Brain microvascular endothelial cell (primary cell): ENCODE data around the gene REEP6.

Experiments used
- DNase-seq: peaks from one replicate; pipeline ENCODE4 v3.0.0-alpha.2; 2020
- H3K27ac ChIP-seq: fragments of 250-450 bp; sonication (Bioruptor Pico); 2 replicates; pipeline ENCODE4 v1.5.1; 2020; ENCODE audit warnings: mild to moderate bottlenecking, moderate library complexity
- H3K27me3 ChIP-seq: fragments of 250-450 bp; sonication (Bioruptor Pico); replicated peaks from 2 replicates; pipeline ENCODE4 v1.5.1; 2020; ENCODE audit warnings: mild to moderate bottlenecking
- H3K36me3 ChIP-seq: fragments of 250-450 bp; sonication (Bioruptor Pico); replicated peaks from 2 replicates; pipeline ENCODE4 v1.5.1; 2020; ENCODE audit warnings: mild to moderate bottlenecking
- H3K4me3 ChIP-seq: 2 replicates; pipeline ENCODE4 v1.5.1; 2011; ENCODE audit warnings: low read depth, mild to moderate bottlenecking, control low read depth, low read length, moderate library complexity
- in situ Hi-C: cut with HindIII; loops from 2 replicates; pipeline ENCODE4 v1.10.0; 2017; ENCODE audit warnings: low sequenced_read_pairs, low pct_ligation_motif_present
- TF ChIP-seq, protein P1 (sequence below): IDR thresholded peaks from 2 replicates; pipeline ENCODE4 v1.5.1; 2011; ENCODE audit warnings: low read depth, mild to moderate bottlenecking, moderate library complexity, low read length, control low read depth, inconsistent platforms; ENCODE audit errors: missing control alignments

Gene REEP6

GRCh38 chr19:1461862-1462261, 29.1 kb upstream of the REEP6 start:
- TF ChIP-seq, protein P1, sequence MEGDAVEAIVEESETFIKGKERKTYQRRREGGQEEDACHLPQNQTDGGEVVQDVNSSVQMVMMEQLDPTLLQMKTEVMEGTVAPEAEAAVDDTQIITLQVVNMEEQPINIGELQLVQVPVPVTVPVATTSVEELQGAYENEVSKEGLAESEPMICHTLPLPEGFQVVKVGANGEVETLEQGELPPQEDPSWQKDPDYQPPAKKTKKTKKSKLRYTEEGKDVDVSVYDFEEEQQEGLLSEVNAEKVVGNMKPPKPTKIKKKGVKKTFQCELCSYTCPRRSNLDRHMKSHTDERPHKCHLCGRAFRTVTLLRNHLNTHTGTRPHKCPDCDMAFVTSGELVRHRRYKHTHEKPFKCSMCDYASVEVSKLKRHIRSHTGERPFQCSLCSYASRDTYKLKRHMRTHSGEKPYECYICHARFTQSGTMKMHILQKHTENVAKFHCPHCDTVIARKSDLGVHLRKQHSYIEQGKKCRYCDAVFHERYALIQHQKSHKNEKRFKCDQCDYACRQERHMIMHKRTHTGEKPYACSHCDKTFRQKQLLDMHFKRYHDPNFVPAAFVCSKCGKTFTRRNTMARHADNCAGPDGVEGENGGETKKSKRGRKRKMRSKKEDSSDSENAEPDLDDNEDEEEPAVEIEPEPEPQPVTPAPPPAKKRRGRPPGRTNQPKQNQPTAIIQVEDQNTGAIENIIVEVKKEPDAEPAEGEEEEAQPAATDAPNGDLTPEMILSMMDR: no peak
- peaks cover 32% of the 10 kb centered on the region for H3K27me3 ChIP-seq
- no peak for DNase-seq

DNA sequence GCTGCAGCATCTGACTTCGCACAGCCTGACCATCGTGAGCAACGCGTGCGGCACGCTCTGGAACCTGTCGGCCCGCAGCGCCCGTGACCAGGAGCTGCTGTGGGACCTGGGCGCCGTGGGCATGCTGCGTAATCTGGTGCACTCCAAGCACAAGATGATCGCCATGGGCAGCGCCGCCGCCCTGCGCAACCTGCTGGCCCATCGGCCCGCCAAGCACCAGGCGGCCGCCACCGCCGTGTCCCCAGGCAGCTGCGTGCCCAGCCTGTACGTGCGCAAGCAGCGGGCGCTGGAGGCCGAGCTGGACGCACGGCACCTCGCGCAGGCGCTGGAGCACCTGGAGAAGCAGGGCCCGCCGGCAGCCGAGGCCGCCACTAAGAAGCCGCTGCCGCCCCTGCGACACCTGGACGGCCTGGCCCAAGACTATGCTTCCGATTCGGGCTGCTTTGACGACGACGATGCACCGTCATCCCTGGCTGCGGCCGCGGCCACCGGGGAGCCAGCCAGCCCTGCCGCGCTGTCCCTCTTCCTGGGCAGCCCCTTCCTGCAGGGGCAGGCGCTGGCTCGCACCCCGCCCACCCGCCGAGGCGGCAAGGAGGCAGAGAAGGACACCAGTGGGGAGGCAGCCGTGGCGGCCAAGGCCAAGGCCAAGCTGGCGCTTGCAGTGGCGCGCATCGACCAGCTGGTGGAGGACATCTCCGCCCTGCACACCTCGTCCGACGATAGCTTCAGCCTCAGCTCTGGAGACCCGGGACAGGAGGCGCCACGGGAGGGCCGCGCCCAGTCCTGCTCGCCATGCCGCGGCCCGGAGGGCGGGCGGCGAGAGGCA, 25.6 kb upstream of the REEP6 start:
- no peak for DNase-seq
- in situ Hi-C loops: no loop called here
- TF ChIP-seq, protein P1: peak; percentile 56
- Histone ChIP-seq H3K27me3 (peaks cover 48% of the 10 kb centered on the region), H3K36me3 (no peaks in the 10 kb centered on the region), H3K4me3 (no peak overlapping the region), H3K27ac (no peak overlapping the region)

More at GRCh38 chr19:1461862-1462261, 29.1 kb upstream of the REEP6 start:
- Histone ChIP-seq H3K27ac (no peak overlapping the region), H3K36me3 (no peaks in the 10 kb centered on the region), H3K4me3 (no peak overlapping the region)
- in situ Hi-C loops: no loop called here

GRCh38 chr19:1466018-1466460, 24.9 kb upstream of the REEP6 start:
- H3K27ac ChIP-seq: no peak overlapping the region
- H3K36me3 ChIP-seq: no peaks in the 10 kb centered on the region
- TF ChIP-seq, protein P1: no peak
- in situ Hi-C loops: no loop called here
- DNase-seq: no peak
- H3K27me3 ChIP-seq: peaks cover 55% of the 10 kb centered on the region
- H3K4me3 ChIP-seq: no peak overlapping the region

DNA sequence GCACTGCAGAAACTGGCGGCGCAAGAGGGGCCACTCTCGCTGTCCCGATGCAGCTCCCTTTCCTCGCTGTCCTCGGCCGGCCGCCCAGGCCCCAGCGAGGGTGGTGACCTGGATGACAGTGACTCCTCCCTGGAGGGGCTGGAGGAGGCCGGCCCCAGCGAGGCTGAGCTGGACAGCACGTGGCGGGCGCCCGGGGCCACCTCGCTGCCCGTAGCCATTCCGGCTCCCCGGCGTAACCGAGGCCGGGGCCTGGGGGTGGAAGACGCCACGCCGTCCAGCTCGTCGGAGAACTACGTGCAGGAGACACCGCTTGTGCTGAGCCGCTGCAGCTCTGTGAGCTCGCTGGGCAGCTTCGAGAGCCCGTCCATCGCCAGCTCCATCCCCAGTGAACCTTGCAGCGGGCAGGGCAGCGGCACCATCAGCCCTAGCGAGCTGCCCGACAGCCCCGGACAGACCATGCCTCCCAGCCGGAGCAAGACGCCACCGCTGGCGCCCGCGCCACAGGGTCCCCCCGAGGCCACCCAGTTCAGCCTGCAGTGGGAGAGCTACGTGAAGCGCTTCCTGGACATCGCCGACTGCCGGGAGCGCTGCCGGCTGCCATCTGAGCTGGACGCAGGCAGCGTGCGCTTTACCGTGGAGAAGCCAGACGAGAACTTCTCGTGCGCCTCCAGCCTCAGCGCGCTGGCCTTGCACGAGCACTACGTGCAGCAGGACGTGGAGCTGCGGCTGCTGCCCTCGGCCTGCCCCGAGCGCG, 24.3 kb upstream of the REEP6 start:
- peaks cover 61% of the 10 kb centered on the region for H3K27me3 ChIP-seq
- no peak overlapping the region for H3K27ac ChIP-seq
- in situ Hi-C loops: no loop called here
- no peak overlapping the region for H3K4me3 ChIP-seq
- TF ChIP-seq, protein P1: no peak
- H3K36me3 ChIP-seq: no peaks in the 10 kb centered on the region
- no peak for DNase-seq

GRCh38 chr19:1467215-1467489, 23.8 kb upstream of the REEP6 start:
- Histone ChIP-seq H3K27me3 (peaks cover 64% of the 10 kb centered on the region), H3K27ac (no peak overlapping the region), H3K4me3 (no peak overlapping the region), H3K36me3 (no peaks in the 10 kb centered on the region)
- DNase-seq: no peak
- TF ChIP-seq, protein P1: no peak
- in situ Hi-C loops: no loop called here
